ENCODE data around the gene GLIPR2.
A peak's percentile ranks its signal among the peaks of the same experiment; 100 is the strongest.
"Not testable (repeated sequence)": the region's sequence is repeated elsewhere in the genome, so short reads cannot be mapped to it uniquely, and the experiment has no call there.

The GLIPR2 gene

DNA sequence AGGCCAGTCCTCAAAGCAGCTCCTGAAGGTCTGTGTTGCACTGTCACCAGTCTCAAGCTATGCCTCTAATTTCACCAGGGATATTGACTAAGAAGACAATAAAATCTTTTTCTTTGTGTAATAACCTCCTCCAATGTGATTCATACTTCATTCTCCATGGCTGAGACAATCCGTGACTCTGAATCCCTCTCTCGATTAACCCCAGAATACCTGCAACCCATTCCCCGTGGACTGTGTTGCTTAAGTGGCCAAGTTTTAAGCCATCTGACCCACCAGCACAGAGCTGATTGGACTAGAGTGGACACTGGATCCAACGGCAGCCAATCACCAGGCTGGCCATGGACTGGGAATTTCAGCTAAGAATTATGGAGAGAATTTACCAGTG, 27.2 kb downstream of the GLIPR2 start:
- peak; percentile 50 for DNase-seq (ENCODE audit: low spot score)

DNA sequence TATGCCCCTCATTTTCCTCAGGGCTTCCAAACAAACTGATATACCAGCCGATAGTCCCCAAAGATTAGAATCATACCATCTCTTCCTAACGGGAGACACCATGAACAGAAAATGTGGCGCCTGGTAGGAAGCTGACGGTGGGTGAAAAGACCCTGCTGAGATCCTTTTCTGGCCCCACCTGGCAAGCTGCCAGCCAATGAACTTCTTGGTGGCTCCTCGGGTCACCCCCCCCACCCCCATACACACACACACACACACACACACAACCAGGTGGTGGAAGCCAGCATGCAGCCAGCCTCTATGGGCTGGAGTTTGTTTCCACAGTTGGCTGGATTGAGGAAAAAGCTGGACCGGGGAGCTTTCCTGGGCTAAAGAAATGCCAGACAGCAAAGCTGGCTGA, 27.8 kb downstream of the GLIPR2 start:
- no peak for DNase-seq (ENCODE audit: low spot score)

DNA sequence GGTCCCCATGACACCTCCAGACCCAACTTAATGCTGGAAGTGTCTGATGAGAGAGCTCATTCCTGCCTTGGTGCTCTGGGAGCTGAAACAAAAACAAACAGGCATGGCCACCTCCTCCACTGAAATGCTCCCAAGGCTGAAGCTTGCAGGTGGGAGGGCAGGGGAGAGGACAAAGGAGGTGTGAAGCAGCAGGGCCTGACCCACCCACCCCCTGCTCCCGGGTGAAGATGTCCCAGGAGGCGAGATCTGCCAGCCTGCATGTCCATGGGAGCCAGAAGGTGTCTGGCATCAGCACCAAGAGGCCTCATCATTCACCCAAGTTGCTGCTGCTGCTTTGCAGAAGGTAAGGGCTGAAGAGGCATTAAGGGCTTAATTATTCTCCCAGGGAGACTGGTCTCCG, 28.5 kb downstream of the GLIPR2 start:
- peak; percentile 24 for DNase-seq (ENCODE audit: low spot score)

DNA sequence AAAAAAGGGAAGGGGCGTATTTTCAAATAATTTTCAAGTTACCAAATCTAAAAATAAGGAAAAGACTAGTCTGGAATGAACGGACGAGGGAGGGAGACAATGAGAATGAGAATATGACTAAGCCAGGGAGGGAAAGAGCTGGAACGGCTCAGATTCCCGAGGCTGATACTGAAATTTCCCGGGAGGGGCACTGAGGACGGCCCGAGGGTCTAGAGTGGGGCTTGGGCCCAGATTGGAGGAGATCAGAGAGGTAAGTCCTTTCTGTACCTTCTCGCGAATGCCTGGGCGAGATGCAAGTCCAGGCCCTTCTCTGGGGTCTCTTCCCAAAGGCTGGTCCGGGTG, 29.3 kb downstream of the GLIPR2 start:
- DNase-seq (ENCODE audit: low spot score): peak; percentile 29

DNA sequence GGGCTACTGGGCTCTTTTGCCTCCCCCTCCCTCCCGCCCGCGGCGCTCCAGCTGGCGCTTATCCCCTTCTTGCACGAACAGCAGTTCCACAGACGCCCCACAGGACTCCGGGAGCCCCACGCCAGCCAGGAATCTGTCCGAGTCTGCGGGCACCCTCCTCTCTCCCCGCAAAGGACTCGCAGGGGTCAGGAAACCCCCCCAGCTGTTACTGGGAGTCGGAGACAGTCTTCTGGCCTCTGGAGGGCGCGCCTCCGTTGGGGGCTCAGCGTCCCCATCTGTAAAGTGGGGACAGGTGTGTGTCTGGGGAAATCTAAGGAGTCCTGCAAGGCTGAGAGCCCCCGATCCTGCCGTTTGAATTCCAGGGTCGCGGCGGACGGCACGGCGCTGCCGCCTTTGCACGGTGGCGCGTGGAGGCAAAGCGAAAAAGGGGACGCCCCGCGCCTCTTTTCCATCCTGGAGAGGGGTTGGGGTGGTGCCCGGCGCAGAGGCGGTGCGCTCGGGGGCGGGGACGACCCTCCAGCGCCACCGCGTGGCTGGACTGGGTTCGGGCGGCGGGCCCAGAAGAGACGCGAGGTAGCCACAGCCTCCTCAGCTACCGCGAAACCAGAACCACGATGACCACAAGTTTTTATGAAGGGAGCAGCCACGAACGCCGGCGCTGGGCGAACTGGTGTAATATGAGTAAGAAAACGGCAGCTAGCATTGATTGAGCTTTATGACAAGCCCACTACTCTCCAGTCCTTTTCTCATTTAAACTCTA, 29.8 kb downstream of the GLIPR2 start:
- DNase-seq (ENCODE audit: low spot score): peak; percentile 77

DNA sequence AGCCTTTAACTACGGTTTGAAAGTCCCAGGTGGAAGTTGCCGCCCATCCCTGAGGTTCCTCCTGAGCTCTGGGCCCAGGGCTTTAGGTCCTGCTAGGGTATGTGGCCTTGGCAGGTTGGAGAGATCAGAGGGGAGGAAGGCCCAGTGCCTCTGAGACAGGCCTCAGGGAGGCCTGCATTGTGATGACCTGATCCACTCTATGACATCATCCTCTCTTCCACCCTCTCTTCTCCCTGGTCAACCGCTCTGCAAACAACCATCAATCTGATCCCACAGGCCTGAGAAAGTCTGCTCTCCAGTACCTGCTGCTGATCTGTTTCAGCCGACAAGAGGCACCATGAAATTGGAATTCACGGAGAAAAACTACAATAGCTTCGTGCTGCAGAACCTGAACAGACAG, 32.6 kb downstream of the GLIPR2 start, which contains the start of gene CCIN:
TSS of gene CCIN (plus strand) at position 223 of the 400 bp plus-strand sequence. CDS start at position 338, 115 bp downstream.
- no peak for DNase-seq (ENCODE audit: low spot score)

DNA sequence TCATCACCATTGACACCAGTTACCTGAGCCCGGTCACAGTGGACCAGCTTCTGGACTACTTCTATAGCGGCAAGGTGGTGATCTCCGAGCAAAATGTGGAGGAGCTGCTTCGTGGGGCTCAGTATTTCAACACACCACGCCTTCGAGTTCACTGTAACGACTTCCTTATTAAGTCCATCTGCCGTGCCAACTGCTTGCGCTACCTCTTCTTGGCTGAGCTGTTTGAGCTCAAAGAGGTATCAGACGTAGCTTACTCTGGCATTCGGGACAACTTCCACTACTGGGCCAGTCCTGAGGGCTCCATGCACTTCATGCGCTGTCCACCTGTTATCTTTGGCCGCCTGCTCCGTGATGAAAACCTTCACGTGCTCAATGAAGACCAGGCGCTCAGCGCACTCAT, 33.2 kb downstream of the GLIPR2 start:
- DNase-seq (ENCODE audit: low spot score): no peak

DNA sequence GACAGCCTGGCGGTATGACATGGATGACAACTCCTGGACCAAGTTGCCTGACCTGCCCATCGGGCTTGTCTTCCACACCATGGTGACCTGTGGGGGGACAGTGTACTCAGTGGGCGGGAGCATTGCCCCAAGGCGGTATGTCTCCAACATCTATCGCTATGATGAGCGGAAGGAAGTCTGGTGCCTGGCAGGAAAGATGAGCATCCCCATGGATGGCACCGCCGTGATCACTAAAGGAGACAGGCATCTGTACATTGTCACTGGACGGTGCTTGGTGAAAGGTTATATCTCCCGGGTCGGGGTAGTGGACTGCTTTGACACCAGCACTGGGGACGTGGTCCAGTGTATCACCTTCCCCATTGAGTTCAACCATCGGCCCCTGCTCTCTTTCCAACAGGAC, 34.0 kb downstream of the GLIPR2 start:
- no peak for DNase-seq (ENCODE audit: low spot score)

DNA sequence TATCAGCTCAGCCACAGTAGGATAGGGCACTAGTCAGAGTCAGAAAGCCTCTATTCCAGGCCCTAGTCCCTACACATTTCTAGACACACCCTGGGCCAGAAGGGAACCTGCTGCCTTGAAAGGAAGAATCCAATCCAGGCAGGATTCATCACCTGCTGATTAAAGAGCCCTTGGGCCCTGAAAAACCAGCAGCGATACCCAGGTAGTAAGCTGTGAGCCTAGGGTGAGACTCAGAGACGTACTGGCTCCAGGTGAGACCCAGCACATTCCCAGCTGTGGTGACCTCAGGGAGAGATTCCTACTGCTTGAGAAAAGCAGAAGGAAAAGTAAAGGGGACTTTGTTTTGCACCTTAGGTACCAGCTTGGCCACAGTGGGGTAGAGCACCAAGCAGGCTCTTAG, 37.3 kb downstream of the GLIPR2 start:
- DNase-seq (ENCODE audit: low spot score): no peak

DNA sequence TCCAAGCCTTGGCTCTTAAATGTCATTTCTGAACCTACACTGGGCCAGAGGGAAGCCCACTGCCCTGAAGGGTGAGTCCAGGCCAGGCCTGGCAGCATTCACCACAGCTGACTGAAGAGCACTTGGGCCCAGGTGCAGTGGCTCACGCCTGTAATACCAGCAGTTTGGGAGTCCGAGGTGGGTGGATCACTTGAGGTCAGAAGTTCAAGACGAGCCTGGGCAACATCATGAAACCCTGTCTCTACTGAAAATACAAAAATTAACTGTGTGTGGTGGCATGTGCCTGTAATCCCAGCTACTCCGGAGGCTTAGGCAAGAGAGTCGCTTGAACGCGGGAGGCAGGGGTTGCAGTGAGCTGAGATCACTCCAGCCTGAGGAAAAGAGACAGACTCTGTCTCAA, 37.7 kb downstream of the GLIPR2 start:
- DNase-seq (ENCODE audit: low spot score): no peak

DNA sequence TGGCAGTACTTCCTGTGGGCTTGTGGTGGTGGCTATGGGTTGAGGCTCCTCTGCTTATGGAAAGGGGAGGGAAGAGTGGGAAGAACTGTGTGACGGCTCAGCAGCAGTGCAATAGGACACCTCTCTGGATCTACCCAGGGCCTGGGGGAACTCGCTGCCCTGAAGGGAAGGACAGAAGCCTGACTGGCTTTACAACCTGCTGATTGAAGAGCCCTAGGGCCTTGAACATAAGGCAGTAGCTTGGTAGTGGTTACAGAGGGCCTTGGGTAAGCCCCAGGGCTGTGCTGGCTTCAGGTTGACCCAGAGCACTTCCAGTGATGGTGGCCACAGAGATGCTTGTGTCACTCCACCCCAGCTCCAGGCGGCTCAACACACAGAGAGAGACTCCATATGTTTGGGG, 38.2 kb downstream of the GLIPR2 start:
- no peak for DNase-seq (ENCODE audit: low spot score)

DNA sequence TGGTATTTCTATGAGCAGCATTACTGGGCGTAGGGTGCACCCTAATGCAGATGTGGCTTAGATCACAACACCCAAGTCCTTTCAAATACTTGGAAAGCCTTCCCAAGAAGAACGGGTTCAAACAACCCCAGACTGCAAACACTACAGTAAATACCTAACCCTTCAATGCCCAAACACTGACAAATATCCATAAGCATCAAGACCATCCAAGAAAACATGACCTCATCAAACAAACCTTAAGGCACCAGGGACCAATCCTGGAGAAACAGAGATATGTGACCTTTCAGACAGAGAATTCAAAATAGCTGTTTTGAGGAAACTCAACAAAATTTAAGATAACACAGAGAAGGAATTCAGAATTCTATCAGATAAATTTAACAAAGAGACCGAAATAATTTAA, 38.7 kb downstream of the GLIPR2 start:
- not testable (repeated sequence) for DNase-seq (ENCODE audit: low spot score)

DNA sequence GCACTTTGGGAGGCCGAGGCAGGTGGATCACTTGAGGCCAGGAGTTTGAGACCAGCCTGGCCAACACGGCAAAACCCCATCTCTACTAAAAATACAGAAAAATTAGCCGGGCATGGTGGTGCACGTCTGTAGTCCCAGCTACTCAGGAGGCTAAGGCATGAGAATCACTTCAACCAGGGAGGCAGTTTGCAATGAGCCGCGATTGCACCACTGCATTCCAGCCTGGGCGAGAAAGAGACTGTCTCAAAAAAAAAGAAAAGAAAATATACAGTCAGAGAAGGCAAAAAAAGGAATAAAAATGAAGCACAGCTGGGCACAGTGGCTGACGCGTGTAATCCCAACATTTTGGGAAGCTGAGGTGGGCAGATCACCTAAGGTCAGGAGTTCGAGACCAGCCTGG, 40.0 kb downstream of the GLIPR2 start:
- not testable (repeated sequence) for DNase-seq (ENCODE audit: low spot score)

DNA sequence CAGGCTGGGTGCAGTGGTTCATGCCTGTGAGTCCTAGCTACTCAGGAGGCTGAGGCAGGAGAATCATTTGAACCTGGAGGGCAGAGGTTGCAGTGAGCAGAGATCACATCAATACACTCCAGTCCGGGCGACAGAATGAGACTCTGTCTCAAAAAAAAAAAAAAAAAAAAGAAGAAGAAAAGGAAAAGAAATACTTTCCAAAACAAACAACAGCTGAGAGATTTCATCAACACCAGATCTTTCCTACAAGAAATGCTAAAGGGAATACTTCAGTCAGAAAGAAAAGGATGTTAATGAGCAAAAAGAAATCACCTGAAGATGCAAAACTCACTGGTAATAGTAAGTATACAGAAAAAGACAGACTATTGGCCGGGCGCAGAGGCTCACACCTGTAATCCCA, 41.0 kb downstream of the GLIPR2 start:
- DNase-seq (ENCODE audit: low spot score): no peak

DNA sequence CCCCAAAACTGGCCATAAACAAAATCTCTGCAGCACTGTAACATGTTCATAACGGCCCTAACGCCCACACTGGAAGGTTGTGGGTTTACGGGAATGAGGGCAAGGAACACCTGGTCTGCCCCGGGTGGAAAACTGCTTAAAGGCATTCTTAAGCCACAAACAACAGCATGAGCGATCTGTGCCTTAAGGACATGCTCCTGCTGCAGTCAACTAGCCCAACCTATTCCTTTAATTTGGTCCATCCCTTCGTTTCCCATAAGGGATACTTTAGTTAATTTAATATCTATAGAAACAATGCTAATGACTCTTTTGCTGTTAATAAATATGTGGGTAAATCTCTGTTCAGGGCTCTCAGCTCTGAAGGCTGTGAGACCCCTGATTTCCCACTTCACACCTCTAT, 43.7 kb downstream of the GLIPR2 start:
- DNase-seq (ENCODE audit: low spot score): not testable (repeated sequence)

DNA sequence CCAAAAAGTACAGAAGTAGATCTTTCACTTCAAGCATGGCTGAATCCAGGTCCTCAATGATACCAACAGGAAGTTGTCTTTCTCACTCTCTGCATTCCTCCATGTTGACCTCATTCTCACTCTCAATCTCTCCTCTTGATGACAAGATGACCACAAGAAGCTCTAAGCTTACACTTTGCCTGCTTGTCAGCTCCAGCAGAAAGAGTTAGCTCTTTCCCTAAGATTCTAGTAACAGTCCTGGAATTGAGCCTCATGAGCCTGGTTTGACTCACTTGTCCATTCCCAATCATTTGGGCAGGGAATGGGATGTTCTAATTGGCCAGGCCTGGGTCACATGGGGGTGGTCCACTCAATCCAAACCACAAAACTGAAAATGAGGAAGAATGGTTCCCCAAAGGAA, 50.9 kb downstream of the GLIPR2 start:
- DNase-seq (ENCODE audit: low spot score): no peak

DNA sequence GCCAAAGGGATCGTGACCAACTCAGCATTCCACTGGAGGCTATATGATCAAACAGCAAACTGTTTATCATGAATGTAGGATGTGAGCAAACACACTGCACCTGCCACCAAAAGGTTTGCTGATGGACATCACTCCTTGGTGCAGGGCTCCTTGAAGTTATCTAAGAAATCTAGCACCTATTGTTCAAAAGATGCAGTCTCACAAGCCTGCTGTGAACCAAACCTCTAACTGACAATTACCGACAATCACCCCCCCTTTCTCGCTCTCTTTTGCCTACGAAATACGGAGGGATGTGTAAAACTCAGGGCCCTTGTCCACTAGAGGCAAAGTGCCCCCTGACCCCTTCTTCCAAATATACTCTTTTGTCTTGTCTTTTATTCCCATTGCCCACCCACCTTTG, 51.7 kb downstream of the GLIPR2 start:
- DNase-seq (ENCODE audit: low spot score): no peak

DNA sequence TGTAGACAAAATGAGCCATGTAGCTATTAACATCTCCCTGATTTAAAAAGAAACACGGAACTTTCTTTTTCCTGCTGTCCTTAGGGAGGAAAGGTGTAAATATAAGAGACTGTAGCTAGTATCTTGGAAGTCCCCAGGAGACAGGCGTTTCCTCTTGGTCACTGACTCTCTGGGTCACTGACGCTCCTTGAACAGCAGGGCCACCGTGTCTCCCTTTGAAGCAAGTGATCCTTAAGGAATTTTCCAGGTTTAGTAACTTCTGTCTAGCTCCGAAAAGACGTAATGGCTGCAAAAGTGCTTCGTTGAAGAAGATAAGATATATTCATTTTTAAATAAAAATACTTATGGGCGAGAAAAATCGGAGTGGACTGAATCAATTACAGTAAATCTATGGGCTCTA, 53.4 kb downstream of the GLIPR2 start:
- DNase-seq (ENCODE audit: low spot score): no peak

DNA sequence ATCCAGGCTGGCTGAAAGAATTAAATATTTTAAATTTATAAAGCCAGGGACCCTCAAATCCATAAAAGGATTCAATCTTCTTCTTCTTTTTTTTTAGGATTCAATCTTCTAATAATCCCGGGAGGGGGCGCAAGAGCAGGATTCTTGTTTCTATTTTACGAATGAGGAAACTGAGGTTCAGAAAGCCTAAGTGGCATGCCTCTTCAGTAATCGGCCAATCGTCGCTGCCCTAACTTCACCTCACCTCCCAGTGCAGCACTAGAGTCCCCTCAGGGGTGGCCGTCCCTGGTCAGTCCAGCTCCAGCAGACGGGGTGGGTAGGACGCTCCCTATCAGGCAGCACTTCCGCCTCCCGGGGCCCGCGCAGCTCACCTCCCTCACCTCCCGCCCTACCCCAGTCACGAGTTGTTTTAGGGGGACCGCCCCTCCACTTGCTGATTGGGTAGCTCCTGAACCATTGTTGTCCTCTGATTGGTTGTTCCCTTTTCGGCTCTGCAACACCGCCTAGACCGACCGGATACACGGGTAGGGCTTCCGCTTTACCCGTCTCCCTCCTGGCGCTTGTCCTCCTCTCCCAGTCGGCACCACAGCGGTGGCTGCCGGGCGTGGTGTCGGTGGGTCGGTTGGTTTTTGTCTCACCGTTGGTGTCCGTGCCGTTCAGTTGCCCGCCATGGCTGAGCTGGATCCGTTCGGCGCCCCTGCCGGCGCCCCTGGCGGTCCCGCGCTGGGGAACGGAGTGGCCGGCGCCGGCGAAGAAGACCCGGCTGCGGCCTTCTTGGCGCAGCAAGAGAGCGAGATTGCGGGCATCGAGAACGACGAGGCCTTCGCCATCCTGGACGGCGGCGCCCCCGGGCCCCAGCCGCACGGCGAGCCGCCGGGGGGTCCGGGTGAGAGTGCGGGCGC, 54.1 kb downstream of the GLIPR2 start, which contains the start of gene CLTA:
TSS of gene CLTA (plus strand) at position 534 of the 902 bp plus-strand sequence. CDS start at position 670, 136 bp downstream.
- DNase-seq (ENCODE audit: low spot score): peak; percentile 100

DNA sequence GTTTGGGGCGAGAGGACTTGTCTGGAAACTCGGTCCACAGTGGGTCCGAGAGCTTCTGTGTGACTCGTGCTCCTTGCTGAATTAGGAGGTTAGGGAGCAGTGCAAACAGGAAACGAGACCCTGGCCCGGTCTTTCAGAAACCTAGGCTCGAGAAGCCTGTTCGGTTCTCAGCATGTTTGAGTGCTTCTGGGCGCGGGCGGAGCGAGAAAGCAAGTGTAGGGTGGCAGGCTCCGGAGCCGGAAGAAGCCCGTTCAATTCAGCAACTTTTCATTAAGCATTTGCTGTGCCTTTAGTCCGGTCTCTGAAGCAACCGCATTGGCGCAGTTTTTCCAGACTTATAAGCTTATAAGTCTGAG, 54.7 kb downstream of the GLIPR2 start:
- DNase-seq (ENCODE audit: low spot score): no peak

DNA sequence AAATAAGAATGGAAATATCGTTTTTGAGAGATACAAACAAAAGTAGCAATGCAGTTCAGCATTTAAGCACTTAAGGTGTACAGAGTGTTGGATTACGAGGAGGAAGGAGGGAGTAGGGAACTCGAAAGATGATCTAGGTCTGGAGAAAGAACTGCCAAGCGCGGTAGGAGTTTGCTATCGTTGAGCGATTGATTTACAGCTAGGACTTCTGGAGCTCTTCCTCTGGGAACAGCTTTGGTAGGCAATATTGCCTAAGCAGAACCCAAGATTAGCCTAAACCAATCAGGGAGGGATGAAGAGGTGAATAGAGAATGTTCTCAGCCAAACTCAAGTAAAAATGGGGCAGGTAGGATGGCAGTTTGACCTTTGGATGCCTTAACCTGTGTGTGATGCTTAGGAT, 55.2 kb downstream of the GLIPR2 start:
- no peak for DNase-seq (ENCODE audit: low spot score)

DNA sequence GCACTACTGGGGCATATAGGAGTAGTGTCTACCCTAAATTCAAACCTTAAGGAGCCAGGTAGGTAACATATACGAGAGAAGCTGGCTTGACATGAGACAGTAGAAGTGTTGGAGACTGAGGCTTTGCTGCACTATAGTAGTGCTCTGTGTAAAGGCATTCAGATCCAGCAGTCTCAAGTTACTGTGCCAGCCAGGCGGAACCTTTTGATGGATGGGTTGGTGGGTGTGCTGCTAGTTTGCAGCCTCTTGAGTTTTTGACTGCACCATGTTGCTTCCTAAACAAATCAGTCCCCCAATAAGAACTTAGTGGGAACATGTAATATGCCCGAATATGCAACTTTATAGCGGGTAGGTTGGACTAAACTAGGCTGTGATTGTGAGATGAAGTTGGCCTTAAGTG, 55.7 kb downstream of the GLIPR2 start:
- no peak for DNase-seq (ENCODE audit: low spot score)

DNA sequence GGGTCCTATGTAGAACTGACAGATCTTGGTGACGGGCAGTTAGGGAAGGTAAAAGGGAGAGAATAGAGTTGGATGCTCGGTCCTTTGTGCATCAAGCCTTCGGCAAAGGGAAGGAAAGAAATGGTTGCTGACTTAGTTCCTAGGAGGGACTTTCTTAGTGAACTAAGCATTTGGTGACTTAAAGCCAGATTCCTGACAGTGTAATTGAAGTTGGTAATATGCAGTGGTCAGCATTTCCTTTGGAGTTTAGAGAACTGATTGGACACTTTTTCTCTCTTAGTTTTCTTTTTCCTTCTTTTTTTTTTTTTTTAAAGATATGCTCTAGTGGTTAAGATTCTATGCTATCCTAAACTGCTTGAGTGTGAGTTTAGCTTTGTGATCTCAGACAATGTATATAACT, 56.5 kb downstream of the GLIPR2 start:
- no peak for DNase-seq (ENCODE audit: low spot score)
